Psoas muscle (tissue), 8 donors: ENCODE measurements around the gene ARMH1. TPM values are rescaled to one million over a fixed set of nuclear protein-coding genes. Genes with fewer than 3 reads are reported as not detected.
"Not testable (repeated sequence)": the region's sequence is repeated elsewhere in the genome, so short reads cannot be mapped to it uniquely, and the experiment has no call there.

Experiments
- ATAC-seq, 4 donors: fragments of 200-7000 bp; cut with Tn5 transposase; one replicate each; pipeline ENCODE4 v1.9.1; 2020; ENCODE audit warnings: moderate library complexity in 3 of 4, mild to moderate bottlenecking in 2 of 4
- DNase-seq, 2 donors: peaks; one replicate each; pipeline ENCODE4 v3.0.0-alpha.2; 2020
- H3K27ac ChIP-seq: fragments of 200-600 bp; one replicate; pipeline ENCODE4 v1.8.0; 2022
- H3K27me3 ChIP-seq, 3 donors: fragments of 200-600 bp in 1 of 3; one replicate each; pipeline versions ENCODE4 v1.6.1 to v1.8.0; 2013 to 2022; ENCODE audit warnings: low read length in 2 of 3, mild to moderate bottlenecking in 2 of 3, moderate library complexity in 1 of 3; ENCODE audit not compliant: insufficient read depth in 3 of 3
- H3K36me3 ChIP-seq, 2 donors: fragments of 200-600 bp in 1 of 2; one replicate each; pipeline versions ENCODE4 v1.6.1 to v1.8.0; 2013 to 2022; ENCODE audit warnings: low read depth in 1 of 2, mild to moderate bottlenecking in 1 of 2, moderate library complexity in 1 of 2; ENCODE audit not compliant: insufficient read depth in 1 of 2
- H3K4me1 ChIP-seq: fragments of 200-600 bp; one replicate; pipeline ENCODE4 v1.8.0; 2022
- H3K4me3 ChIP-seq: fragments of 200-600 bp; one replicate; pipeline ENCODE4 v1.8.0; 2022; ENCODE audit warnings: mild to moderate bottlenecking
- H3K9me3 ChIP-seq: fragments of 200-600 bp; one replicate; pipeline ENCODE4 v1.8.0; 2022
- CTCF ChIP-seq: fragments of 200-600 bp; IDR thresholded peaks from one replicate; pipeline ENCODE4 v1.8.0; 2022; ENCODE audit warnings: antibody characterized with exemption
- WGBS, 3 donors: extraction: QIAGEN DNeasy Blood & Tissue Kit; methylation state at CpG; one replicate each; pipeline versions ENCODE4 v1.1.6 to v1.1.7; 2013; 5-methylcytosine and 5-hydroxymethylcytosine counted together
- intact Hi-C, 2 donors: fragments of 100-400 bp; cut with DNase I; formaldehyde crosslinking; loops; one replicate each; pipeline versions ENCODE4 v1.11.0 to v1.14.2; 2022
- polyA plus RNA-seq, 3 donors: library from polyadenylated mRNA; stranded (reverse); fragments of 200-250 nt; gene quantifications; one replicate each; pipeline ENCODE4 v1.2.3, GENCODE V29; 2013
- total RNA-seq, 4 donors: library from RNA; stranded (reverse); fragmentation: NEBNext Ultra II Directional in 2 of 4; extraction: Animal tissue kit (Norgen Biotek cat#: 25700) in 2 of 4; gene quantifications; one replicate each; pipeline versions ENCODE4 v1.2.1 to v1.2.4, GENCODE V29; 2021 to 2023
- donor health status: healthy with polysubstance abuse.
- donor health status: DM: no; HTN: no; CAD: no; lungs with moderate emphysema.
- donor health status: Bipolar disorder and iron deficiency.
- donor health status: healthy.
- donor health status: DM: yes; HTN: yes; CAD: no.
- donor health status: DM: no; HTN: no; CAD: no.
- donor health status: DM: no; HTN: no; CAD: no.
- donor health status: DM: yes; HTN: yes; CAD: no.

ARMH1 gene
- total and polyA plus RNA-seq, 7 donors, result 0.08 to 0.82 (median 0.62) TPM; not detected in 1

DNA sequence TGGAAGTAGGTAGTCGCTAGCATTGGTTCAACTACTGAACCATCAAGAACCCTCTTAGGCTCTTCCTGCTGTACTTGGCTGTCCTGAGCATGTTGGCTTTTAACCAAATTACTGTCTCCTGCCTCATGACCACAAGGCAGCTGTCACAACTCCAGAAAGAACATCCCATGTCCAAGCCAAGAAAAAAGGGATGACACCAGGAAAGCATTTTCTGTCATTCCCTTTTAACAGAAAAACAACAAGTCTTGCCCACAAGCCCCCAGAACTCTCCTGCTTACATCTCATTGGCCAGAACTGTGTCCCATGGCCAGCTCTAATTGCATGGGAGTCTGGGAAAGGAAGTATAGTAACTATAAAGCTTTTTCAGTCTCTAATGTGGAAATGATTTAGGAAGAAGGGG, 58.9 kb downstream of the ARMH1 start:
- Histone ChIP-seq H3K36me3 (no peaks in the 10 kb centered on the region), H3K9me3 (no peaks in the 10 kb centered on the region), H3K27me3 (no peaks in the 10 kb centered on the region), H3K27ac (peak overlapping the region; percentile 54), H3K4me3 (no peak overlapping the region), H3K4me1 (peaks cover 10% of the 10 kb centered on the region)
- no peak for TF ChIP-seq CTCF
- no peak for DNase-seq
- peak; percentile 52 to 63 (median 58) for ATAC-seq
- intact Hi-C loops, result loop anchor here in 1 of 2 donors (2.0 kb wide), 1 partner anchor 41 kb away; the partner anchor contains the start of gene RPS8
- WGBS, 3 donors, result 5 to 17% (median 15%) methylated on average over 1 of the region's 1 CpG

DNA sequence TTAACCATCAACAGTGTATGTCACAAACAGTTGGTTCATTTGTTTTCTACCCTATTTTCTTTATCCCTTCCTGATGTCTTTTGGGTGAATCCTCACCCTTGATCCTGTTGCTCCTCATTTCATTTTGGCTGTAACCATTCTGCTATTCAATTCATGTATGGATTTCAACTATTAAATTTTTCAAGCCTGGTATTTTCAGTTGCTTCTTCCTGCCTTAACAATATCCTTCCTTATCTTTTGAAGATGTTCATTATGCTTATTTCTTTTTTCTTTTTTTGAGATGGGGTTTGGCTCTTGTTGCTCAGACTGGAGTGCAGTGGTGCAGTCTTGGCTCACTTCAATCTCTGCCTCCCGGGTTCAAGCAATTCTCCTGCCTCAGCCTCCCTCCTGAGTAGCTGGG, 59.3 kb downstream of the ARMH1 start:
- H3K4me1 ChIP-seq, result peaks cover 10% of the 10 kb centered on the region
- no peaks in the 10 kb centered on the region for H3K27me3 ChIP-seq
- no peaks in the 10 kb centered on the region for H3K9me3 ChIP-seq
- no peaks in the 10 kb centered on the region for H3K36me3 ChIP-seq
- intact Hi-C loops, result loop anchor here in 1 of 2 donors (2.0 kb wide), 1 partner anchor 41 kb away; the partner anchor contains the start of gene RPS8
- DNase-seq (no peak), ATAC-seq (no peak)
- H3K4me3 ChIP-seq, result no peak overlapping the region
- peak overlapping the region; percentile 54 for H3K27ac ChIP-seq
- WGBS, 3 donors, result 46 to 100% (median 77%) methylated on average over 1 of the region's 1 CpG
- TF ChIP-seq CTCF, result no peak

- Histone ChIP-seq H3K4me1 (peaks cover 17% of the 10 kb centered on the region), H3K4me3 (no peak overlapping the region), H3K9me3 (no peaks in the 10 kb centered on the region), H3K27ac (no peak overlapping the region), H3K36me3 (no peaks in the 10 kb centered on the region), H3K27me3 (no peaks in the 10 kb centered on the region)
- WGBS, 3 donors, result 96 to 97% (median 96%) methylated on average over 1 of the region's 1 CpG
- no peak for ATAC-seq
- intact Hi-C loops, result no loop called here
- DNase-seq, result no peak
- no peak for TF ChIP-seq CTCF
These were observed 61.5 kb downstream of the ARMH1 start for GRCh38 chr1:44735992-44736391.

DNA sequence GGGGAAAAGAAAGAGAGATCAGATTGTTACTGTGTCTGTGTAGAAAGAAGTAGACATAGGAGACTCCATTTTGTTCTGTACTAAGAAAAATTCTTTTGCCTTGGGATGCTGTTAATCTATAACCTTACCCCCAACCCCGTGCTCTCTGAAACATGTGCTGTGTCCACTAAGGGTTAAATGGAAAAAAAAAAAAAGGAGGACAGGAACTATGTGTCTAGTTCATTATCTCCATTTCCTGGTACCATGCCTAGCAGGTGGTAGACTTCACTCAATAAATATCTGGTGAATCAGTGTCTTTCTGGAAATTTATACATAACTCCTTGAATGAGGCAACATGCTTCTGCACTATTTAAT, 64.4 kb downstream of the ARMH1 start:
- H3K27me3 ChIP-seq, DNase-seq, ATAC-seq, H3K9me3 ChIP-seq, intact Hi-C loops, H3K4me1 ChIP-seq, H3K36me3 ChIP-seq: not testable (repeated sequence)
- 70 to 83% (median 82%) methylated on average over 1 of the region's 1 CpG for WGBS, 3 donors
- Histone ChIP-seq H3K4me3 (peak overlapping the region; percentile 76), H3K27ac (peak overlapping the region; percentile 89)

GRCh38 chr1:44739307-44740178, 65.0 kb downstream of the ARMH1 start, which contains the start of gene KIF2C:
Gene KIF2C (plus strand): TSS chr1:44739837. CDS start chr1:44739933, 96 bp downstream.
- intact Hi-C loops, result no loop called here
- H3K27me3 ChIP-seq, result no peaks in the 10 kb centered on the region
- no peak for TF ChIP-seq CTCF
- no peaks in the 10 kb centered on the region for H3K36me3 ChIP-seq
- ATAC-seq (peak; percentile 100), DNase-seq (peak; percentile 97 to 98)
- peaks cover 7% of the 10 kb centered on the region for H3K4me1 ChIP-seq
- 0 to 1% (median 0%) methylated on average over 57 of the region's 57 CpGs for WGBS, 3 donors
- H3K4me3 ChIP-seq, result peak within 1 kb of the TSS; percentile 76
- H3K27ac ChIP-seq, result peak within 1 kb of the TSS; percentile 89
- no peaks in the 10 kb centered on the region for H3K9me3 ChIP-seq
